ENCODE data around the gene TLCD3B.
"Not testable (repeated sequence)": the region's sequence is repeated elsewhere in the genome, so short reads cannot be mapped to it uniquely, and the experiment has no call there.

The TLCD3B gene

GRCh38 chr16:30060836-30061554 lies 29.9 kb upstream of the TLCD3B start:
- peak; percentile 76 for DNase-seq

GRCh38 chr16:30060346-30060745 lies 29.3 kb upstream of the TLCD3B start:
- no peak for DNase-seq

DNA sequence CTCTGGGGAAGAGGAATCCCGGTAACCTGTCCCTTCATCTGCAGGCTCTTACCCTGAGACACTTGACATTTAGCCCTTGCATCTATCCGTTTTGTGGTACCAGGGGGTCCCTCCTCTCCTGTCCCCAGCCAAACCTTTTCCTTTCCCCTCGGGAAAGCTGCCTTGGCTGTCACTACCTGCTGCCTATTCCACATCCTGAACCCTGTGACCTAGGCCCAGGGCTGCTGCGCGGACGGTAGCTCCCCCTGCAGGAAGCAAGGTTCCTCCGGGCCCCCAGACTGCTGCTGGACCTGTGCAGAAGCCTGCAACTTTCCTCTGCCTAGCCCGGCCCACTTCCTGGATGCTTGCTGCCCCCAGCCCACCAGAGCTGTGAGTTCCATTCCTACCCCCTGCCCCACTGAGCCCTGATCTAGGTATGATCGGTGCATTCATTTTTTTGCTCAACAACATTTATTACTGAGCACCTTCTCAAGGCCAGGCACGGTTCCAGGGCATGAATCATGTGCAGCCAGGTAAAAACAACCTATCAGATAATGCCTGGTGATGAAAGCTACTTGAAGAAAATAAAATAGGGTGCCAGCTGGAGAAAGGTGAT lies 24.0 kb upstream of the TLCD3B start:
- DNase-seq: no peak

- DNase-seq: no peak
Observed at GRCh38 chr16:30054451-30054850, 23.4 kb upstream of the TLCD3B start.

DNA sequence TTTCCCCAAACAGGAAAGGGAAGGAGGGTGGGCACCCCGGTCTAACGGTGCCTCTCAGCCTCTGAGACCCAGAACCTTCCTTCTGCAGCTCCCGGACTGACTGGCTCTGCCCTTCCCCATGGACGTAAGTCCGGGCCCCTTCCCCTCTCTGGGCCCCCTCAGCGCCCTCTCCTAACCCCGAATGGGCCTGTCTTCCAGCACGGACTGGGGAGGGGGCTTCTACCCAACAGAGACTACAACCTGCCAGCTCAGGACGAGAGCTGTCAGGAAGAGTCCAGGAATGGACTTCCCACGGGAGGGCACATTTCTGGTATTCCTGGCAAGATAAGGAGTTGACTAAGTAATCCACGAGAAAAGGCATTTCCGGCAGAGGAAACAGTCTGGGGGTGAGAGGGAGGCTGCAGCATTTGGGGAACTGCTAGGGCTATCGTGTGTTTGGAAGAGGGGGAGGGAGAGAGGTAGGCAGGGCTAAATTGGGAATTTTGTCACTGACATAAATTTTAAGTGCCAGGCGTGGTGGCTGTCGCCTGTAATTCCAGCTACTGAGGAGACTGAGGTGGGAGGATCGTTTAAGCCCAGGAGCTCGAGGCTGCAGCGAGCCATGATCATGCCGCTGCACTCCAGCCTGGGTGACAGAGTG lies 22.4 kb upstream of the TLCD3B start:
- no peak for DNase-seq

DNA sequence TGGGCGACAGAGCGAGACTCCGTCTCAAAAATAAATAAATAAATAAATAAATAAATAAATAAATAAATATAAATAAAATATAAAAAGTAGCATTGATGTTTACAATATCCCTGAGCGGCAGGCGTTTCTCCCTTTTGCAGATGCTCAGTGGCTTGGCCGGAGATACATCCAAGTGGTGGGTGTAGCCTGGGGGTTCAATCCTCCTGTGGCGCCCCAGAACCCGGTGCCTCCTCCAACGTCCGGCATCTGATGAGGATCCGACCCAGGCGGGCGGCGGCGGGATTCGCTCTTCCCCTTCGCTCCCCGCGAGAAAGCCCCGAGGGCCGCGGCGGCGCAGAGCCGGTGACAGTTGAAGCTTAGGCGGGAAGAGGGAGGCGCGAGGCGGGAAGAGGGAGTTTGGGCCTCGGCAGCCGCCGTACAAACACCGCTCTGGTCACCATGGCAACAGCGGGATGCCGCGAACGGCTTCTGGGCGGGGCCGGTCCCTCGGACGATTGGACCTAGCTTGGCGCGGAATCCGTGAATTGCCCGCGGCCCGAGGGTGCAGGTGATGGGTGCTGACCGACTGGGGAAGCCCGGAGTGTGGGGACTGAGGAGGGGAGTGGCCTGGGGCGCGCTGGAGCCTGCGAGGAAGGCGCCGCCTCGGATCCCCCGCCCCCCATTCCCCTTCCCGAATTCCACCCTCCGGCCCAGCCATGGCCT lies 21.8 kb upstream of the TLCD3B start:
- DNase-seq: peak; percentile 95

GRCh38 chr16:30051518-30051917 lies 20.4 kb upstream of the TLCD3B start:
- no peak for DNase-seq

- no peak for DNase-seq
Observed at GRCh38 chr16:30049871-30050270, 18.8 kb upstream of the TLCD3B start.

DNA sequence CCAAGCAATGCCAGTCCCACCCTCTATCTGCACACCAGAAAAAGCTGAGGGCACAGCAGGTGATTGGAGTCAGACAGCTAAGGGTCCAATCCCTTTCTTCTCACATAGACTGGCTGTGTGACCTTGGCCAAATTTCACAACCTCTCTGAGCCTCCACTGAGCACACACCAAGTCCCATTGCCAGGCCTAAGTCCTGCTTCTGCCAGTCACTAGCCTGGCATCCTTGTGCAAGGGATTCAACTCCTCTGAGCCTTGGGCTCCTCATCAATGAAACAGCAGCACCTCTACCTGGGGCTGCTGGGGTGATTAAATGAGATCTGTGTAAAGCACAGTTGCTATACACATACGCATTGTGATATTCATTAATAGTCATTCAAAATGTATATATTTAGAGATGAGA lies 15.5 kb upstream of the TLCD3B start:
- DNase-seq: no peak

DNA sequence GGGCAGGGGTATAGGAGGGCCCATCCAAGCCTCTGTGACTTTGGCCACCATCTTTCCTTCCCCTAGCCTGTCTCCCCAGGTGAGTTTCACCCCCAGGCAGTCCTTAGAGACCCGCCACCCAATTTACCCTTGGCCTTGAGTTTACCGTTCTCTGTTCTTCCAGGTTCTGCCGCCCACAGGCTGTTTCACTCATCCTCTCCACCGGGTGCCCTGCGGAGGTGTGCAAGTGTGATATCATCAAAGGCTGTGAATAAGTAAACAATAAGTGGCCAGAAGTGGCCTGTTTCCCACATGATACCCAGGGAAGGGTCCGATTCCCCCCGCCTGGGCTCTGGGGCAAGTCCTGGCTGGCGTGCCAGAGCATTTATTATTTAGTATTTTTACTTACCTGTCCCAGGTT lies 15.1 kb upstream of the TLCD3B start:
- no peak for DNase-seq

DNA sequence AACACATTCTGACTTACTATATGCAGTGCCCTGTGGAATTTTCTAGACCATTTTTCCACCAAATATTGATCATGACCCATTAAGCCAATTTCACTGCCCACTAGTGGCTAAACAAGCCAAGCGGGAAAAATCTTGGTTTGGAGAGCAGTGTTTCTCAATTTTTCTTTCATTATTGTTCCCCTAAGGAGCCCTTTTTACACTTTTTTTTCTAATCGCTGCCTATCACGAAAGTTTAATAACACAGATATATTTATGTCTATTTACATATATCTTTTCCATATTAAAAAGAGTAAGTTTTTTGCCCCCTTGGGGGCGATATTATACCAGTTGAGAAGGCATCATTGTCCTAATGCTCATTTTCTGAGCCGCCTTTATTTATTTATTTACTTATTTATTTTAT lies 10.8 kb upstream of the TLCD3B start:
- DNase-seq: no peak

GRCh38 chr16:30040690-30041089 lies 9.6 kb upstream of the TLCD3B start:
- not testable (repeated sequence) for DNase-seq

GRCh38 chr16:30040221-30040620 lies 9.2 kb upstream of the TLCD3B start:
- no peak for DNase-seq

DNA sequence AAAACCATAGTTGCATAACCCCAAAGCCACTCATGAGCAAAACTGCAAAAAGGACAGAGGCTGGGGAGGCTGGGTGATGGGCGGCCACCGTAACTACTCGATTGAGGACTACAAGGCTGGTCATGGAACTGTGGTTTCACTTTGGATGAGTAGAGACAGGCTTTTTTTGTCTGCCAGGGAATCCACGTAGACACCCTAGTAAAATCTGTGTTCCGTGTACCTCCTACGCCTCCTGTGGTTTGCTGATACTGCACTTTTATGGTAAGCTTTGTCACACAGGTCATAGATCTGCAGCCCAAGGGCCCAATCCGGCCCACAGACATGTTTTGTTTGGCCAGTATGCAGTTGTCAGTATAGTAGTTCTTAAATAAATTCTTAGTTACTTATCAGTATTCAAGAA lies 2.2 kb upstream of the TLCD3B start:
- no peak for DNase-seq

DNA sequence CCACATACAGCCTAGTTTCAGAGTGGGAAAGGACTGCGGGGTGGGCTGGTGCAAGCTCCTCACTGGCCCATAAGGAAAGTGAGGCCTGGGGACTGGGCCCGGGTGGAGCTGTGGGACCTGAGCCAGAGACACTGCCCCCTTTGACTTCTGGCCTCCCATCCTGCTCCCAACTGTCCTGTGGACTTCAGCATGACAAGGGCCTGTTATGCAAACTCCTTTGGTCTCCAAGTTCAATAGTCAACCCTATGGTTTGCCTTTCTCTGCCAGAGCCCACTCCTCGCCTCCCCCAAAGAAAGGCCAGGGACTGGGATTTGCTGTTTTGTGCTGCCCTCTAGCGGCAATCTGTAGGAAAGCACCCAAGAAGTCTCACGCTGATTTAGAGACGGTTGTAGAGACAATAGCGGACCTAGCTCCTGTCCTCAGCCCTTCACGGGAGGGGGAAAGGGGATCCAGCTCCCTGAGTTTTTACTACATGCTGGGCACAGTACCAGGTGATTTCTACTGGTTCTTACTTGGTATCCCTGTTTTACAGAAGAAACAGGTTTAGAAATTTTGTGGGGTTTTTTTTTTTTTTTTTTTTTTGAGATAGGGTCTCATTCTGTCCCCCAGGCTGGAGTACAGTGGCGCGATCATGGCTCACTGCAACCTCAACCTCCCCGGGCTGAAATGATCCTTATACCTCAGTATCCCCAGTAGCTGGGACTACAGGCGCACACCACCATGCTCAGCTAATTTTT lies 1.2 kb upstream of the TLCD3B start:
- peak; percentile 59 for DNase-seq

- no peak for DNase-seq
Observed at GRCh38 chr16:30031477-30031918, 427 bp upstream of the TLCD3B start.

DNA sequence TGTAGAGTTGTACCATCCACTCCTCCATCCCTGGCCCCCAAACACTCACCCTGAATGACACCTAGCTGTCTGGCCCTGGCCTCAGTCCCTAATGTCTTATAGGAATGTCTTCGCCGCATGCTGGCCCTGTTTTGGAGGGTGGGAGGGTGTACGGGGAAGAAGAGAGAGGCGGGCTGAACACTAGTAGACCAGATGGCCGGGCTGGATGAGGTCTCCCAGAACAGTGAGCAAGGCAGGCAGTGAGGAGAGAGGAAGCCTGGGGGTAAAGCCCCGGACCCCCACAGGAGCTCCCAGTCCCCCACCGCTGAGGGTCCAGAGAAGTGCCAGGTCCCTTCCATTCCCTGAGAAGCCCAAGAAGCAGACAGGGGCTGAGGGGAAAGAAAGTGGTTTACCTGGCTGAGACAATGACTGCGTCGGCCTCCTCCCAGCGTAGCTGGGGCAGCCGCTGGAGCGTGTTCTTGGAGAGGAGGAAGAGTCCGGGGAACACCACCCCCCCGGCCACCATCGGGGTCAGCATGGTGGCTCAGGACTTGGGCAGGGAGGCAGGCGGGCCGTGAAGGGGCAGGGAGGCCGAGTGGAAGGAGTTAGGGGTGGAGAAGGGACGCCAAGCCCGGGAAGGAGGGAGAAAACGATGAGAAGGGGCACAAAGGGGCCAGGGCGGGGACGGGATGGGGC lies 923 bp downstream of the TLCD3B start:
- no peak for DNase-seq

DNA sequence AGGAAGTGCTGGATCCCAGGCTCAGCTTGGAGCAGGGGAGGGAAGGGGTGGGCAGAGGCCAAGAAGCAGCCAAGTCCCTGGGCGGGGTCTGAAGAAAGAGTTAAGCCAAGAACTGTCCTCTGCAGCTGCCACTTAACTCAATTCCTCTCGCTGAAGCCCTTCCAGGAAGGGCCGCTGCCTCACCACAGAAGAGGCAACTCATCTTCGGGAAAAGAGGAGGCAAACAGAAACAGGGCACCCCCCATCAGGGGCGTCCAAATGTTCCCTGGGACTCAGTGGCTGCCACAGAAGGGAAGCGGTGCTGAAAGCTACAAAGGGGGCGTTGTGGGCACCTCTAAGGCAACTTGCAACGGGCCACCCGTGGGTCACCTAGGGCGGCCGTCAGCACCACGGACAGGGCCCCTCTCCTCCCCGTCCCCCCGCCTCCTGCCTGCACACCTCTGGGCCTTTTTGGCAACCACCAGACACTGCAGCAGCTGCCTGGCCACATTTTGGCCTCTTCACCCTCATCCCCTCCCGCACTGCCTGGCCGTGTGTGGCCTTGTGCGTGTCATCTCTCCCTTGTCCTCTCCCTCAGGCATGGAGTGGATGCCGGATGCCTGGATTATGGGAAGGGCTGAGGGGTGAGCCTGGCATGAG lies 2.5 kb downstream of the TLCD3B start:
- DNase-seq: peak; percentile 55

- DNase-seq: no peak
Observed at GRCh38 chr16:30027588-30028437, 3.3 kb downstream of the TLCD3B start.

- no peak for DNase-seq
Observed at GRCh38 chr16:30026449-30026848, 4.6 kb downstream of the TLCD3B start.

DNA sequence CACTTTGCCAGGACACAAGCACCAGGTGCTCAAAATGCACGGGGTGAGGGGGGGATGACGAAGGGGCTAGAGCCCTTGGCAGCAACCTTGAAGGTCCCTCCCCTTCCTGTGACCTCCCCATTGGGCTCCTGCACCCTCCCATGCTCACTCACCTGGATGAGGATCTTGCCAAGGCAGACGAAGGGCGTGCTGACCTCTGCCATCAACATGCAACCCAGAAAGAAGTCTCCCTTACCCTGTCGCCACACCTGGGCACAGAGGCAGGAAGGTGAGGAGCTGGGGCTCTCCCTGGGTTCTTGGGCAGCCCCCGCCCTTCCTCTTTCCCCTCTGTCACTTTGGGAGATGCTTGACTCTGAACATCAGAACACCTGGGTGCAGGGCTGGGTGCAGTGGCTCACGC lies 5.5 kb downstream of the TLCD3B start:
- DNase-seq: no peak
